Right lobe of liver (tissue), 6 donors: ENCODE results near the gene CDC42BPB. TPM values are rescaled to one million over a fixed set of nuclear protein-coding genes. Genes with fewer than 3 reads are reported as not detected.

ENCODE experiments used
- ATAC-seq, 4 donors: fragments of 200-7000 bp; cut with Tn5 transposase; one replicate each; pipeline ENCODE4 v1.9.1; 2020; ENCODE audit warnings: mild to moderate bottlenecking in 4 of 4, moderate library complexity in 4 of 4
- DNase-seq, 3 donors: peaks; one replicate each; pipeline ENCODE4 v3.0.0-alpha.2; 2020
- H3K27ac ChIP-seq, 3 donors: fragments of 200-600 bp; one replicate each; pipeline ENCODE4 v1.8.0; 2022
- H3K27me3 ChIP-seq, 2 donors: fragments of 200-600 bp; one replicate each; pipeline ENCODE4 v1.8.0; 2022
- H3K36me3 ChIP-seq, 4 donors: fragments of 200-600 bp; sonication (generic) in 1 of 4; one replicate each; pipeline versions ENCODE4 v1.5.1 to v1.8.0; 2017 to 2022; ENCODE audit warnings: control low read depth in 1 of 4
- H3K4me1 ChIP-seq, 4 donors: fragments of 200-600 bp; sonication (generic) in 1 of 4; one replicate each; pipeline versions ENCODE4 v1.5.1 to v1.8.0; 2017 to 2022; ENCODE audit warnings: control low read depth in 1 of 4
- H3K4me3 ChIP-seq, 3 donors: fragments of 200-600 bp; one replicate each; pipeline ENCODE4 v1.8.0; 2022
- H3K9me3 ChIP-seq, 4 donors: fragments of 200-600 bp; sonication (generic) in 1 of 4; one replicate each; pipeline versions ENCODE4 v1.5.1 to v1.8.0; 2017 to 2022; ENCODE audit warnings: control low read depth in 1 of 4
- POLR2A ChIP-seq: fragments of 450-650 bp; IDR thresholded peaks from one replicate; pipeline ENCODE4 v1.6.1; 2017; ENCODE audit warnings: antibody characterized with exemption, mild to moderate bottlenecking
- WGBS: methylation state at CpG from one replicate; pipeline ENCODE4 v1.1.6; 2018; ENCODE audit warnings: low coverage, low lambda C conversion rate; ENCODE audit not compliant: insufficient coverage; ENCODE audit errors: missing lambda C conversion rate; 5-methylcytosine and 5-hydroxymethylcytosine counted together
- intact Hi-C, 2 donors: fragments of 100-400 bp; cut with DNase I; formaldehyde crosslinking; loops; one replicate each; pipeline versions ENCODE4 v1.11.2 to v1.14.1; 2022
- total RNA-seq, 6 experiments: library from RNA; depleted of rRNA in 2 of 6; stranded (reverse); fragments of >200 nt in 2 of 6; fragmentation: NEBNext Ultra II Directional in 3 of 6; extraction: Animal tissue kit (Norgen Biotek cat#: 25700) in 3 of 6; gene quantifications; one replicate each; pipeline versions ENCODE4 v1.1.0 to v1.2.4, GENCODE V29; 2016 to 2023
- TF ChIP-seq, protein P1 (sequence below), 4 donors: fragments of 200-600 bp in 3 of 4; fragments of 450-650 bp in 1 of 4; IDR thresholded peaks; one replicate each; pipeline versions ENCODE4 v1.5.1 to v1.8.0; 2016 to 2022; ENCODE audit warnings: antibody characterized with exemption in 4 of 4, mild to moderate bottlenecking in 2 of 4
- donor health status: DM: no; HTN: yes; CAD: no.
- donor health status: DM: no; HTN: no; CAD: no.
- donor health status: DM: no; HTN: no; CAD: no.
- donor health status: DM: no; HTN: yes; CAD: no.
- donor health status: DM: no; HTN: yes; CAD: no.

Gene CDC42BPB
- total RNA-seq, 6 experiments from 2014 or later, result 38.4 to 55.5 (median 43.0) TPM

DNA sequence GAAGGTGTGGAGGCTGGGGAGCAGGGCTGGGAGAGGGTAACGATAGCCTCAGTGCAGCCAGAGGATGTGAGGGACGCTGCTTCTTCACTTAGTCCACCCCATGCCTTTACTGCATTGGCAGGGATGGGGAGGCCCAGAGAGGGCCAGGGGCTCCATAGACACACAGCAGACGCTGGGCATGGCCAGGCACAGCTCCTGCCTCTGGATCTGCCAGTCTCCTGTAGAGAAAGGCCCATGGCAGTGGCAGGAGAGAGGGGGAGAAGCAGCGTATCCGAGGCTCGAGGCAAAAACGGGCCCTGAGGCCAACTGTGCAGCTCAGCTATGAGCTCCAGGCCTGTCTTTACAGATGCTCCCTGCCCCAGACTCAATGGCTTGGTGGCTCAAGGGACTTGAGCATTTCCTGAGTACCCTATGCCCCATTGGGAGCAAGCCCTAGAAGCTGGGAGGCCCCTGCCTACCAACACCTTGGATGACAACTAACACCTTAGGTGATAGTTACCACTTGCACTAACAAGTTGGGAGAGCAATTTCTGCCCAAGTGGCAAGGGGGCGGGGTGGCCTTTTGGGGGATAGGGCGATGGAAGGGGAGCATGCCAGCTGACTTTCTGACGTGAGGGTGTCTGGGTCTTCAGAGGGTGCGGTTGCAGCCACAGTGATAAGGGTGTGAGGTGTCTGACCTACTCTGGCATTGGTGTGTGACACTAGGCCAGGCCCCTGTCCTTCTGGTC, 21.7 kb upstream of the CDC42BPB start:
- Histone ChIP-seq H3K27me3 (no peaks in the 10 kb centered on the region), H3K36me3 (no peaks in the 10 kb centered on the region), H3K27ac (no peak overlapping the region), H3K4me3 (no peak overlapping the region), H3K9me3 (no peaks in the 10 kb centered on the region), H3K4me1 (peaks cover 0 to 8% (median 0%) of the 10 kb centered on the region in 4 donors)
- DNase-seq (no peak), ATAC-seq (no peak)
- intact Hi-C loops, result loop anchor here in 1 of 2 donors (10.0 kb wide), 1 partner anchor 216 kb away; no protein-coding TSS in a partner anchor
- no peak for TF ChIP-seq POLR2A
- TF ChIP-seq, protein P1, sequence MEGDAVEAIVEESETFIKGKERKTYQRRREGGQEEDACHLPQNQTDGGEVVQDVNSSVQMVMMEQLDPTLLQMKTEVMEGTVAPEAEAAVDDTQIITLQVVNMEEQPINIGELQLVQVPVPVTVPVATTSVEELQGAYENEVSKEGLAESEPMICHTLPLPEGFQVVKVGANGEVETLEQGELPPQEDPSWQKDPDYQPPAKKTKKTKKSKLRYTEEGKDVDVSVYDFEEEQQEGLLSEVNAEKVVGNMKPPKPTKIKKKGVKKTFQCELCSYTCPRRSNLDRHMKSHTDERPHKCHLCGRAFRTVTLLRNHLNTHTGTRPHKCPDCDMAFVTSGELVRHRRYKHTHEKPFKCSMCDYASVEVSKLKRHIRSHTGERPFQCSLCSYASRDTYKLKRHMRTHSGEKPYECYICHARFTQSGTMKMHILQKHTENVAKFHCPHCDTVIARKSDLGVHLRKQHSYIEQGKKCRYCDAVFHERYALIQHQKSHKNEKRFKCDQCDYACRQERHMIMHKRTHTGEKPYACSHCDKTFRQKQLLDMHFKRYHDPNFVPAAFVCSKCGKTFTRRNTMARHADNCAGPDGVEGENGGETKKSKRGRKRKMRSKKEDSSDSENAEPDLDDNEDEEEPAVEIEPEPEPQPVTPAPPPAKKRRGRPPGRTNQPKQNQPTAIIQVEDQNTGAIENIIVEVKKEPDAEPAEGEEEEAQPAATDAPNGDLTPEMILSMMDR (IDR thresholded peaks at IDR 0.05), result no peak
- WGBS, result 47% methylated on average over 4 of the region's 11 CpGs

DNA sequence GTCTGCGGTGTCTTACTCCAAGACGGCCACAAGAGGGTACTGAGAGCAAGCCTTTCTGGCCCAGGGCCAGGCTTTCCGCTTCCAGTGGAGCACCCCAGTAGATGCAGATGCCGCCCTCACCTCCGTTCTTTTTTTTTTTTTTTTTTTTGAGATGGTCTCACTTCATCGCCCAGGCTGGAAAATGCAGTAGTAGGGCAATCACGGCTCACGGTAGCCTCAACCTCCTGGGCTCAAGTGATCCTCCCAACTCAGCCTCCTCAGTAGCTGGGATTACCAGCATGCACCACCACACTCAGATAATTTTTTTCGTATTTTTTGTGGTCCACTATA, 21.0 kb upstream of the CDC42BPB start:
- peaks cover 0 to 8% (median 0%) of the 10 kb centered on the region in 4 donors for H3K4me1 ChIP-seq
- H3K9me3 ChIP-seq, result no peaks in the 10 kb centered on the region
- intact Hi-C loops, result loop anchor here in 1 of 2 donors (10.0 kb wide), 1 partner anchor 216 kb away; no protein-coding TSS in a partner anchor
- no peaks in the 10 kb centered on the region for H3K36me3 ChIP-seq
- WGBS, result 12% methylated on average over 7 of the region's 9 CpGs
- DNase-seq (peak; percentile 84 to 86 (median 85)), ATAC-seq (peak; percentile 51 to 67 (median 62))
- TF ChIP-seq, protein P1 (IDR thresholded peaks at IDR 0.05), result peak; percentile 66 to 73 (median 66)
- TF ChIP-seq POLR2A, result no peak
- H3K27ac ChIP-seq, result no peak overlapping the region
- H3K4me3 ChIP-seq, result no peak overlapping the region
- H3K27me3 ChIP-seq, result no peaks in the 10 kb centered on the region

DNA sequence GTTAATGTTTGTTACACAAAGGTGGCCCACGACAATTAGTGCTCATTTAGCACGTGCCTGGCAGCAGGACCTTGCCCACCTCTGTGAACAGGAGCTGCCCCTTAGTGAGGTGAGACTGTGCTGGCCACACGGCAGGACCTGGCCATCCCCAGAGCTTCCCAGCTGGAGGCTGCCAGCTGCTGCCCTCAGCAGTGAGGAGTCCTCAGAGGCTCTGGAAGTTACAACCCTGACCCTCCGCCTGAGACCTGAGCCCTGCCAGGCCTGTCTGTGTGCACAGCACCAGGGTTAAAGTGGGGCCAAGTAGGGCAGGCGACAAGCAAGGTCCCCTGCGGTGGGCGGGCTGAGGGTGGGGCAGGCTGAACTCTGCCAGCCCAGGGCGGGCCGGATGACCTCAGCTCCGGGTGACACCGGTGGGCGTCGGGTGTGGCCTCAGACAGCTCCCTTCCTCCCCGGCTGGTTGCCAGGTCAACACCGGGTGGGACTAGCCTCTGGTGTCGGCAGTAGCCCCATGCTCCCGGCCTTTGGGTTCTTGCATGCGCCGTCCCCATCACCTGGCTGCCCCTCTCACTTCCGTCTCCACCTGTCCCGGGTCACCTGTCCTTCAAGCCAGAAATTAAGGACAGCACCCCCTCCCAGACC, 17.5 kb upstream of the CDC42BPB start:
- TF ChIP-seq POLR2A, result no peak
- TF ChIP-seq, protein P1 (IDR thresholded peaks at IDR 0.05), result no peak
- Histone ChIP-seq H3K4me3 (peak overlapping the region; percentile 35 to 39 (median 37)), H3K9me3 (no peaks in the 10 kb centered on the region), H3K27ac (peak overlapping the region; percentile 9 to 43 (median 10)), H3K27me3 (no peaks in the 10 kb centered on the region), H3K36me3 (no peaks in the 10 kb centered on the region), H3K4me1 (peaks cover 0 to 8% (median 0%) of the 10 kb centered on the region in 4 donors)
- peak; percentile 2 to 46 (median 15) for ATAC-seq
- DNase-seq, result peak; percentile 69 to 84 (median 72)
- WGBS, result 17% methylated on average over 1 of the region's 21 CpGs
- intact Hi-C loops, result loop anchor here in 1 of 2 donors (10.0 kb wide), 1 partner anchor 220 kb away; no protein-coding TSS in a partner anchor

DNA sequence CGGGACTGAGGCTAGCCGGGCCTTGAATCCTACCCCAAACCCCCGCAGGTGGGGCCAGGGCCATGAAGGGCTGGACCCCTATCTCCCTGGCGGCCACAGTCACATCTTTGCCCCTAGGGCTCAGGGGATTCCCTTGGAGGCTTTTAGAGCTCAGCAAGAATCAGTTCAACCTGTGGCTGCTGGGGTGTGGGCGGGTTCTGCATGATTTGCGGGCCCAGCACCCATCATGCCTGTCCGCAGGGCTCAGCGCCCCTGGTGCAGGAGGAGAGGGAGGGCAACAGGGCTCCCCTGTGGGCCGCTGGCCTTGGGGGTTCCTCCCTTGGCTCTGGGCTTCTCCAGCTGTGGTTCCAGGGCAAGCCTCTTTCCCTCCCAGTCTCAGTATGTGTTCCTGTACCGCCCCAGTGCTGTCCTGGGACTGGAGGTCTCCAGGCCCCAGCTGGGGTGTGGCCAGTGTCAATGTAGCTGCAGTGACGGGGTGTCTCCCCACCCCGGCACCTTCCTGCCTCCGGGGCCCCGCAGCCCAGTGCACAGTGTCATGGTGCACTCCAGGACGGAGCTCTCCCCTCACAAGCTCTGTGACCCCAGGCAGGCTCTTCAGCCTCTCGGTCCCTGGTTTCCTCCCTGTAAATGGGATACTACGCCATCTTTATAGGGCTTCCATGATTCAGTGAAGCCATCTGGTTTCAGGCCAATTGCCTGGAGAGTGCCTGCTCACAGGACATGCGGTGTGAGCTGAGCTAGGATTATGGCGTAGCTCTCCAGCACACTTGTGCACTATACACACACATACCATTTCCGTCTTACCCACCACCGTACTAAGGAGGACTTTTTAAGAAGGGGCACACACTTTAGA, 16.8 kb upstream of the CDC42BPB start:
- 72% methylated on average over 6 of the region's 21 CpGs for WGBS
- ATAC-seq (no peak), DNase-seq (no peak)
- Histone ChIP-seq H3K36me3 (no peaks in the 10 kb centered on the region), H3K27ac (no peak overlapping the region), H3K4me3 (no peak overlapping the region), H3K4me1 (peaks cover 0 to 8% (median 0%) of the 10 kb centered on the region in 4 donors), H3K9me3 (no peaks in the 10 kb centered on the region), H3K27me3 (no peaks in the 10 kb centered on the region)
- intact Hi-C loops, result loop anchor here in 1 of 2 donors (10.0 kb wide), 1 partner anchor 221 kb away; no protein-coding TSS in a partner anchor
- TF ChIP-seq, protein P1 (IDR thresholded peaks at IDR 0.05), result no peak
- TF ChIP-seq POLR2A, result no peak
